ENCODE results near the gene CLN5.
A peak's percentile ranks its signal among the peaks of the same experiment; 100 is the strongest.
"Not testable (repeated sequence)": the region's sequence is repeated elsewhere in the genome, so short reads cannot be mapped to it uniquely, and the experiment has no call there.

The CLN5 gene

GRCh38 chr13:76991796-76992547 lies at the start of gene CLN5:
Gene CLN5, plus strand, starts transcription at chr13:76992081. Its CDS starts 18 bp downstream, at chr13:76992099.
- peak within 1 kb of the TSS; percentile 83 for H3K9ac ChIP-seq (ENCODE audit: low read length)
- peaks cover 6% of the 10 kb centered on the region for H3K4me1 ChIP-seq (ENCODE audit: control insufficient read depth, insufficient read depth, low read length)
- peak within 1 kb of the TSS; percentile 93 for H3K27ac ChIP-seq (ENCODE audit: low read depth, low read length)
- H3K27me3 ChIP-seq (ENCODE audit: control insufficient read depth, insufficient read depth, low read length), result no peaks in the 10 kb centered on the region
- peak within 1 kb of the TSS; percentile 84 for H3K4me3 ChIP-seq (ENCODE audit: low read length)
- no peaks in the 10 kb centered on the region for H3K36me3 ChIP-seq (ENCODE audit: control insufficient read depth, insufficient read depth, low read length)

GRCh38 chr13:76942363-76942762 lies 49.5 kb upstream of the CLN5 start:
- Histone ChIP-seq H3K4me3 (ENCODE audit: low read length) (no peak overlapping the region), H3K27me3 (ENCODE audit: control insufficient read depth, insufficient read depth, low read length) (no peaks in the 10 kb centered on the region), H3K27ac (ENCODE audit: low read depth, low read length) (no peak overlapping the region)

GRCh38 chr13:76943646-76944045 lies 48.2 kb upstream of the CLN5 start:
- H3K27ac ChIP-seq (ENCODE audit: low read depth, low read length), result no peak overlapping the region
- H3K36me3 ChIP-seq (ENCODE audit: control insufficient read depth, insufficient read depth, low read length), result no peaks in the 10 kb centered on the region

More at GRCh38 chr13:76942363-76942762, 49.5 kb upstream of the CLN5 start:
- H3K4me1 ChIP-seq (ENCODE audit: control insufficient read depth, insufficient read depth, low read length), result no peaks in the 10 kb centered on the region
- H3K36me3 ChIP-seq (ENCODE audit: control insufficient read depth, insufficient read depth, low read length), result no peaks in the 10 kb centered on the region
- no peak overlapping the region for H3K9ac ChIP-seq (ENCODE audit: low read length)

GRCh38 chr13:76944456-76944855 lies 47.4 kb upstream of the CLN5 start:
- H3K4me1 ChIP-seq (ENCODE audit: control insufficient read depth, insufficient read depth, low read length), result no peaks in the 10 kb centered on the region
- H3K9ac ChIP-seq (ENCODE audit: low read length), result no peak overlapping the region
- no peaks in the 10 kb centered on the region for H3K27me3 ChIP-seq (ENCODE audit: control insufficient read depth, insufficient read depth, low read length)
- no peak overlapping the region for H3K4me3 ChIP-seq (ENCODE audit: low read length)
- H3K27ac ChIP-seq (ENCODE audit: low read depth, low read length), result no peak overlapping the region
- no peaks in the 10 kb centered on the region for H3K36me3 ChIP-seq (ENCODE audit: control insufficient read depth, insufficient read depth, low read length)

More at GRCh38 chr13:76943646-76944045, 48.2 kb upstream of the CLN5 start:
- H3K4me3 ChIP-seq (ENCODE audit: low read length), result no peak overlapping the region
- no peak overlapping the region for H3K9ac ChIP-seq (ENCODE audit: low read length)
- H3K4me1 ChIP-seq (ENCODE audit: control insufficient read depth, insufficient read depth, low read length), result no peaks in the 10 kb centered on the region
- no peaks in the 10 kb centered on the region for H3K27me3 ChIP-seq (ENCODE audit: control insufficient read depth, insufficient read depth, low read length)

- no peaks in the 10 kb centered on the region for H3K36me3 ChIP-seq (ENCODE audit: control insufficient read depth, insufficient read depth, low read length)
- no peak within 1 kb of the TSS for H3K9ac ChIP-seq (ENCODE audit: low read length)
- no peaks in the 10 kb centered on the region for H3K4me1 ChIP-seq (ENCODE audit: control insufficient read depth, insufficient read depth, low read length)
- no peak within 1 kb of the TSS for H3K4me3 ChIP-seq (ENCODE audit: low read length)
- H3K27me3 ChIP-seq (ENCODE audit: control insufficient read depth, insufficient read depth, low read length), result no peaks in the 10 kb centered on the region
- no peak within 1 kb of the TSS for H3K27ac ChIP-seq (ENCODE audit: low read depth, low read length)
These were observed 43.7 kb upstream of the CLN5 start, which contains the start of gene ACOD1 for GRCh38 chr13:76948149-76948548. Gene ACOD1, plus strand, starts transcription at chr13:76948511. Its CDS starts 48 bp downstream, at chr13:76948559.

- no peak overlapping the region for H3K27ac ChIP-seq (ENCODE audit: low read depth, low read length)
- no peak overlapping the region for H3K9ac ChIP-seq (ENCODE audit: low read length)
- no peaks in the 10 kb centered on the region for H3K4me1 ChIP-seq (ENCODE audit: control insufficient read depth, insufficient read depth, low read length)
- no peak overlapping the region for H3K4me3 ChIP-seq (ENCODE audit: low read length)
- H3K27me3 ChIP-seq (ENCODE audit: control insufficient read depth, insufficient read depth, low read length), result no peaks in the 10 kb centered on the region
- H3K36me3 ChIP-seq (ENCODE audit: control insufficient read depth, insufficient read depth, low read length), result no peaks in the 10 kb centered on the region
These were observed 41.8 kb upstream of the CLN5 start for GRCh38 chr13:76950101-76950500.

GRCh38 chr13:76953968-76954367 lies 37.9 kb upstream of the CLN5 start:
- H3K27me3 ChIP-seq (ENCODE audit: control insufficient read depth, insufficient read depth, low read length), result no peaks in the 10 kb centered on the region
- no peak overlapping the region for H3K4me3 ChIP-seq (ENCODE audit: low read length)
- H3K27ac ChIP-seq (ENCODE audit: low read depth, low read length), result no peak overlapping the region
- no peaks in the 10 kb centered on the region for H3K4me1 ChIP-seq (ENCODE audit: control insufficient read depth, insufficient read depth, low read length)
- no peaks in the 10 kb centered on the region for H3K36me3 ChIP-seq (ENCODE audit: control insufficient read depth, insufficient read depth, low read length)
- no peak overlapping the region for H3K9ac ChIP-seq (ENCODE audit: low read length)

- Histone ChIP-seq H3K27me3 (ENCODE audit: control insufficient read depth, insufficient read depth, low read length) (no peaks in the 10 kb centered on the region), H3K4me1 (ENCODE audit: control insufficient read depth, insufficient read depth, low read length) (no peaks in the 10 kb centered on the region), H3K4me3 (ENCODE audit: low read length) (no peak overlapping the region), H3K27ac (ENCODE audit: low read depth, low read length) (no peak overlapping the region), H3K9ac (ENCODE audit: low read length) (no peak overlapping the region), H3K36me3 (ENCODE audit: control insufficient read depth, insufficient read depth, low read length) (no peaks in the 10 kb centered on the region)
These were observed 37.3 kb upstream of the CLN5 start for GRCh38 chr13:76954538-76954937.

GRCh38 chr13:76955193-76955592 lies 36.7 kb upstream of the CLN5 start:
- Histone ChIP-seq H3K36me3 (ENCODE audit: control insufficient read depth, insufficient read depth, low read length) (no peaks in the 10 kb centered on the region), H3K9ac (ENCODE audit: low read length) (no peak overlapping the region), H3K4me1 (ENCODE audit: control insufficient read depth, insufficient read depth, low read length) (no peaks in the 10 kb centered on the region), H3K27me3 (ENCODE audit: control insufficient read depth, insufficient read depth, low read length) (no peaks in the 10 kb centered on the region), H3K4me3 (ENCODE audit: low read length) (no peak overlapping the region), H3K27ac (ENCODE audit: low read depth, low read length) (no peak overlapping the region)

GRCh38 chr13:76955661-76956060 lies 36.2 kb upstream of the CLN5 start:
- Histone ChIP-seq H3K27ac (ENCODE audit: low read depth, low read length) (no peak overlapping the region), H3K9ac (ENCODE audit: low read length) (no peak overlapping the region), H3K27me3 (ENCODE audit: control insufficient read depth, insufficient read depth, low read length) (no peaks in the 10 kb centered on the region), H3K4me3 (ENCODE audit: low read length) (no peak overlapping the region), H3K4me1 (ENCODE audit: control insufficient read depth, insufficient read depth, low read length) (no peaks in the 10 kb centered on the region), H3K36me3 (ENCODE audit: control insufficient read depth, insufficient read depth, low read length) (no peaks in the 10 kb centered on the region)

- no peaks in the 10 kb centered on the region for H3K27me3 ChIP-seq (ENCODE audit: control insufficient read depth, insufficient read depth, low read length)
- H3K27ac ChIP-seq (ENCODE audit: low read depth, low read length), result no peak overlapping the region
- no peaks in the 10 kb centered on the region for H3K4me1 ChIP-seq (ENCODE audit: control insufficient read depth, insufficient read depth, low read length)
- H3K36me3 ChIP-seq (ENCODE audit: control insufficient read depth, insufficient read depth, low read length), result no peaks in the 10 kb centered on the region
- H3K9ac ChIP-seq (ENCODE audit: low read length), result no peak overlapping the region
- H3K4me3 ChIP-seq (ENCODE audit: low read length), result no peak overlapping the region
These were observed 32.9 kb upstream of the CLN5 start for GRCh38 chr13:76958841-76959432.

- not testable (repeated sequence) for H3K27ac ChIP-seq (ENCODE audit: low read depth, low read length); H3K36me3 ChIP-seq (ENCODE audit: control insufficient read depth, insufficient read depth, low read length); H3K27me3 ChIP-seq (ENCODE audit: control insufficient read depth, insufficient read depth, low read length); H3K4me3 ChIP-seq (ENCODE audit: low read length); H3K9ac ChIP-seq (ENCODE audit: low read length); H3K4me1 ChIP-seq (ENCODE audit: control insufficient read depth, insufficient read depth, low read length)
These were observed 32.1 kb upstream of the CLN5 start for GRCh38 chr13:76959734-76960133.

Measured in rectal smooth muscle tissue (tissue), 1 donor.